ENCODE measurements around the gene ELL2.

The ELL2 gene

DNA sequence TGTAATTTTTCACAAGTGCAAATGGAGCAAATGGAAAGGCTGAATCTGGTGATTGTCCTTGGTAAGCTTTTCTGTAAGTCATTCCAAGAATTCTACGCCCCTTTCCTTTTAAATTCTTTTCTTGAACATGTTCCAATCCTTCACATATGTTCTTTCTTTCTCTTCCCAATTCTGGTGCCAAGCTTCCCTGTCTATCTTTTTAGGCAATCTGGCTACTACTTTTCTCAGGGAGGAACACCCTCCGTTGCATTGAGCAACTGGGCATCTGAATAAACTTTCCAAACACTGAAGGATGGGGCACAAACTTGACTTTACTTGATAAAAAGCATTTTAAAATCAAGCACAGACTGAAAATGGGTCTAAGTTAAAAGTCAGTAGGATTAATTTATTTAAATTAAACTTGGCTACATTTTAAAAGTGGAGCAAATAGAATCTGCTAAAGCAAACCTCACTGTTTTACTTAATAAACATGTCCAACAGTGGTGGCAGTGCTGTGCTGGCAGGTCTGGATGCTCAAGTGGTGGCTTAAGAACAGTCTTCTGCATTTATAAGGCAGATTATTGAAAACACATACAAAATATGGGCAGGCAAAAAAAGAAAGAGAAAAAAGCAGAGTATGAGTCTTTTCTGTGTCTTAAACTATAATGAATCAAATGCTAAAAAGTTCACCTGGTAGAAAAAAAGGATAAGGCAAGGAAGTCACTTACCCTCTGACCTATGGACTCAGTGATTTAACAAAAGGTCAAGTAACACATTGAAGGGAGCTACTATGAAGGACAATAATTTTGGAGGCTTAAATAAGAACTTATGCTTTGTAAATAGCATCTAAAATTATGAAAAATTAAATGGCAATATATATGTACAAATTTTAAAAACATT, 5.4 kb downstream of the ELL2 start:
- no peak for DNase-seq (ENCODE audit: low read depth)

DNA sequence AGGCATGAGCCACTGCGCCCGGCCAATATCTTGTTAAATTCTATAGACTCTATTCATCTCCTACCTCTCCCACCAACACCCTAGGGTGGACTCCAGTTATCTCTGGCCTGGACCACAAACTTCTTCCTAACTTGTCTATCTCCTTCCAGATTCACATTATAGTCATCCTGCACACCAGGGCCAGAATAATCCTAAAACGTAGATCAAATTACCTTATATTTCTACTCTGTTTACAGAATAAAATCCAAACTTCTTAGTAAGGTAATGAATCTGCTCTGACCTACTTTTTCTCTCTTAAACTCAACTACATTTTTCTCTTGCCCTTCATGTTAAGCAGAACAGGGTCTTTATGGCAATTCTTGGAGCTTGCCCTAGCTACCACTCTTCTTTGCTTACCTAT, 6.9 kb downstream of the ELL2 start:
- no peak for DNase-seq (ENCODE audit: low read depth)

GRCh38 chr5:95953021-95953702, 8.5 kb downstream of the ELL2 start:
- no peak for DNase-seq (ENCODE audit: low read depth)

DNA sequence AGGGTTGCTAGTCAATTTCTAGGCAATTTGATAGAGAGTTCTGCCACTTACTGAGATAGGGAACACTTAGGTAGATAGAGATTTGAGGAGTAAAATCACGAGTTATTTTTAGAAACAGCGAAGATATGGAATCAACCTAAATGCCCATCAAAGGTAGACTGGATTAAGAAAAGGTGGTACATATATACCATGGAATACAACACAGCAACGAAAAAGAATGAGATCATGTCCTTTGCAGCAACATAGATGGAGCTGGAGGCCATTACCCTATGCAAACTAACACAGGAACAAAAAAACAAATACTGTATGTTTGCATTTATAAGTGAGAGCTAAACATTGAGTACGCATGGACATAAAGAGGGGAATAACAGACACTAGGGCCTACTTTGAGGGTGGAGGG, 9.7 kb downstream of the ELL2 start:
- DNase-seq (ENCODE audit: low read depth) = no peak

DNA sequence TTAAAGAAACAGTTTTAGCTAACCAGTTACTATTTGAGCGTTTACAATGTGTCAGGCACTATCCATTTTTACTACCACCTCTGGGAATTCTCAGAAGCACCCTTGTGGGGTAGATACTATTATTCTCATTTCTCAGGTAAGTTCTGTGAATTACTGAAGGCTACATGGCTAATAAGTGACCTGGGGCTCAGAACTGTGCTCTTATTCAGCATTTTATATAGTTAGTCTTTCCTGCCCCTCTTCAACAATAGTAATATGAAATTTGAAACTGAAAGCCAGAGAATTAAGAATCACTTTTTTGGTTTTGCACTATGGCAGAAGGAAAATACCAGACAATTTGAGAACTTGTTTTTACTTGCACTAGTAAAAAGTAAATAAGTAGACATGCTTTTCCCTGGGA, 11.8 kb downstream of the ELL2 start:
- no peak for DNase-seq (ENCODE audit: low read depth)

DNA sequence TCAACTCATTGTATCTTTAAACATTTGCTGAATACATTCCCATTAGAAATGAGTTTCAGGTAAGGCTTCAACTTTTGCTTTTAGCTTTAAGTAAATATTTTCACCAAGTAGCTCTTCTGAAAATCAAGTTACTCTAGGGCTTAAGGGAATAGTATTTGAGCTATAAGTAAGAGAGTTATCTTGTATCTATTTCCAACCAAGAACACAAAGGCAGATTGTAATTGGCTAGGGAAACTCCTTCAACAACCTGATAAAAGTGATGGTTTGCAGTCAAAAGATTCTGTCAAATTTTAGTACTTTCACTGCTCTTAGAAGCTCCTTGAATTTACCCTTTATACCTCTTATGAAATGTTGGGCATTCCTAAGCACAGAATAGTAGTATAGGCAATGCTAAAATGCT, 13.0 kb downstream of the ELL2 start:
- DNase-seq (ENCODE audit: low read depth) = no peak

DNA sequence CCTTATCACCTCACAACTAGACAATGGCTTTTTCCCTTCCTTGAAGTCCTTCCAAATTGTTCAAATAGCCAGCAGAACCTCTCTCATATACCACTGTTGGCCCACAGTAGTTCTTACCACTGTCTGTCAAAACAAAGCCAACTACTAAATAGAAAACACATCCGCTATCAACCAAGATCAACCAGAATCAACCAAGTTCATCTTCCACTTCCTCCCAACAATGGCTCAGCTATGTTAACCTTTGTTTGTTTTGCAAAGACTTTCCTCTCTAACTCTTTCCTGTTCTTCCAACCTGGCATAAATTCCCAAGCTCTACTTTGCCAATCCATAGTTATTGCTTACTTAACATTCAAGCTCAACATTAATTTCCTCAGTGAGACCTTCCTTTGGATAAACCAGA, 15.2 kb downstream of the ELL2 start:
- DNase-seq (ENCODE audit: low read depth) = no peak

DNA sequence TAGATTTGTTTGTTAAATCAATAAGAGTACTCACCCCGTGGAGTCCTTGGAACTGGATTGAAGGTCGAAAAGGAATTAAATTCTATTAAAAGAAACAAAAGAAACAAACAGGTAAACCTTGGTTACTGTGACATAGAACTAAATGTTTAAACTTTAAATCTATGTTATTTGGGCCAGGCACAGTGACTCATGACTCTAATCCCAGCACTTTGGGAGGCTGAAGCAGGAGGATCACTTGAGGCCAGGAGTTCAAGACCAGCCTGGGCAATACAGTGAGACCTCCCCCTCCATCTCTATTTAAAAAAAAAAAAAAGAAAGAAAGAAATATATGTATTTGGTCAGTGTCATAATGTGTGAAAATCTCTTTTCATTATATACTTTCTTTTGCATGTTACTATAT, 18.7 kb downstream of the ELL2 start:
- DNase-seq (ENCODE audit: low read depth) = no peak

- no peak for DNase-seq (ENCODE audit: low read depth)
Measured at GRCh38 chr5:95942414-95942813, 19.2 kb downstream of the ELL2 start.

- no peak for DNase-seq (ENCODE audit: low read depth)
Measured at GRCh38 chr5:95941756-95942155, 19.9 kb downstream of the ELL2 start.

DNA sequence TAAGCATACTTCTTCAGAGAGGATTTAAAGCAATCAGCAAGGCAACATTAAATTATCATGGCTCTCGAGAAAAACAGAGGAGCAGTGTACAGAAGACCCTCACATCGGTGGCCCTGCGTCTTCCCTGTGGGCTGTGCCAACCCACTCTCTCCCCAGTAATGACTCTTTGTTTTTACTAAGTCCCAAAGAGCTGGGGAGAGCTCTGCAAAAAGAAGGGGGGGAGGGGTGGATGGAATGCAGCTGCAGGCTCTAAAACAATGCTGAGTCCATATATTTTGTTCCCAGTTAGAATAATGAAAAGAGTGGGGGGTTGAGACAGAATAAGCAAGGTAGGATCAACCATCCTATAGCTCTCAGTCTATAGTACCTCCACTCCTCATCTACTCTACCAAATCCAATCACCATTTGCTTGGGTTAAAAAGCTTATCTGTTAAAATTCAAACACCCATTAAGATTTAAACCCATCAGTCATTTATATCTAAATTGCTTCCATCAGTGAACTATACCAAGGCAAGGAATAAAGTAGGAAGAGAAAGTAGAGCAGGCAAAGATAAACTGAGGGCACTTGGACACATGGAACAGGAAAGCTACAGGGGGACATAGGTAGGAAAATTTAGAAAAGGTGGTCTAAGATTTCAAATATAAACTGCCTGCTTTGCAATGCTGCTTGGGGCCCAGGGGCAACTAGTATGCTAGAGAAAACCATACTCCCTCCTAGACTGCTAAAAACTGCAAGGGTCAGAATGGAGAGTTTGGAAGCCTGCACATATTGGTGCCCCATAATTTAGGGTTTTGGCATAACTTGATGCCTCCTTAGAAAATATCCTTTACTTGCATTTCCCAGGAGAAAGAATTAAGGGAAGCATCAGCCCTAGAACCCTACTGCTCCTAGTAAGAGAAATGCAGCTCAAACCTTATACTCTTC, 20.6 kb downstream of the ELL2 start:
- DNase-seq (ENCODE audit: low read depth) = no peak

DNA sequence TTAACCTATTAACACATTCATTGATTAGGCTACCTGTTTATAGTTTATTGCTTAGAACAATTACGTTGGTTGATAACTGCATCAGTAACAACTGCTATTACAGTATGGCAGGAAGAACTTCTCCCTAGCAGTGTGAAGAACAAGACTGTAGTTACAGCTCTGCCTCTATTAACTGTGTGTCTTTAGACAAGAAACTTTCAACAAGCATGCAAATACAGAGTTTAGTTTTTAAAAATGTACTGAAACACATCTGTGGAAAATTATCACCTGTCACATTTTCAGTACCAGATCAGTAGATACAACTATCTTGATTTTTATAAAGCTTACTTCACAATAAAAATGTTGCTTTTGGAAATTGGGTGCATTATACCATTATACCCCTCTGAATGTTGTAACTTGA, 22.2 kb downstream of the ELL2 start:
- no peak for DNase-seq (ENCODE audit: low read depth)

DNA sequence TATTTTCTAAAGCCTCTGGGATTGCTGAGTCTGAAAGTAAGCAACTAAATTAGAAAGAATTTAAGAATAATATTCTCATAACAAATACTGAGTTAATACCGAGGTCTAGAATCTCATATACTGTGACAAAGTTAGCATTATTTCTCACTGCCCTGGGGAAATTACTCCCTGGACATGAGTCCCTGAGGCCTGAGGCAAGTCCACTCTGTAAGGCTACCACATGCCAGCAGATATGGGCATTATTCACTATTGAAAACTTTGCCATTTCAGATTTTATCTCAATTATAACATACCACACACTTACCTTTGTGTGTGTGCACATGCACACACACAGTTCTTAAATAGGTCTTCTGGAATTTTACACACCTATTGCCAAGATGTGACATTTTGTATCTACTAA, 22.9 kb downstream of the ELL2 start:
- DNase-seq (ENCODE audit: low read depth) = no peak

DNA sequence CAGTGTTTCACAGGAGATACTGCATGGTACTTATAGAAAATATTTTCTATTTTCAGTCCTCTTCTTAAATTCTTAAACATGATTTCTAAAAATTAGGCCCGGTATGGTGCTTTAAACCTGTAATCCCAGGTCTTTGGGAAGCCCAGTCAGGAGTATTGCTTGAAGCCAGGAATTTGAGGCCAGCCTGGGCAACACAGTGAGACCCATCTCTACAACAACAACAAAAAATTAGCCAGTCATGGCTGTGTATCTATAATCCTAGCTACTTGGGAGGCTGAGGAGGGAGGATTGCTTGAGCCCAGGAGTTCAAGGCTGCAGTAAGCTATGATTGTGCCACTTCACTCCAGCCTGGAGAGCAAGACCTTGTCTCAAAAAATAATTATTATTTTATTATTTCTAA, 23.3 kb downstream of the ELL2 start:
- no peak for DNase-seq (ENCODE audit: low read depth)

DNA sequence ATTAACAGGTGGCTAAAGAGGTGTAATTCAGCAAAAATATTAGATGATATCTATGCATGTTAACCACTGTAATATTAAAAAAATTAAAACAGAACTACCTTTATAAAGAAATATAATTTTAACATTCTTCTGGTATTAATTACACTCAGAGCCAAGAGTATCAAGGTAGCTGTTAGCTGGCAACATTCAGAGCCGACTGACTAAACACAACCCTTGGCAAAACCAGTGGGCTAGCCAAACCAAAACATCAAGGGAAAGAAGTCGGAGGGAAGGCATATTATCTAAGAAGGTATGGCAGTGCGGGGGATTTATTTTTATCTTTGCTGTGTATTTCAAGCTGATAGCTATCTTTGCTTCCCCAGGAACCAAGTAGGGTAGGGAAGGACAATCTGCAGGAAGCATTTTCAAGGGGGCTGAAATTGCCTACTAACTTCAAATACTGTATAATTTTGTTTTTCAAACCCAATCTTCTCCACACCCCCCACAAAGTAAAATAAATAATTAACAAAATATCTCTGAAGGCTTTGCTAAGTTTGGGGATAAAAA, 24.0 kb downstream of the ELL2 start:
- DNase-seq (ENCODE audit: low read depth) = no peak

DNA sequence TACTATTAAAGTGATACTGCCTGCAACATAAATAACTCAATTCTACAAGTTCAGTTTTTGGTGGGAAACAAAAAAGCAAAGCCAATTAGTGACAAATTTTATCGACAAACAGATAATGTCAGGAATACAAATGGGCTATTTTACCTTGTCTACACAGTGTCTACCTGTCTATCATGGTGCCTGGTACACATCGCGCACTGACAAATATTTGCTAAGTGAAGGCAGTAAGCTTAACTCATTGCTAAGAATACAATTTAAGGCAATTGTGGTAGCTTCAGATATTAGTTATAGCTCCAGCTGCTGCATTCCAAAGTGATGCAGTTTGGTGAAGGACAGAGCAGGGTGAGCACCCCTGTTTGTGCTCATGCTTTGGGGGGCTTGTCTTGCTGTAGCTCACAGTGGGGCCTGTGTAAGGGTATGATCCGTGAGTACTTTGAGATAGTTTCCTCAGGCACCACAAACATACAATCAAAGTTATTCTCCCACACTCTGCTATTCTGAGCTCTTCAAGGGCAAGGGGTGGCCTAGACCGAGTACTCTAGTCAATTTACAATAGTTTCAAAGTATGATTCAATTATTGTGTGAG, 24.7 kb downstream of the ELL2 start:
- DNase-seq (ENCODE audit: low read depth) = no peak

GRCh38 chr5:95935553-95936100, 26.0 kb downstream of the ELL2 start:
- DNase-seq (ENCODE audit: low read depth) = no peak

DNA sequence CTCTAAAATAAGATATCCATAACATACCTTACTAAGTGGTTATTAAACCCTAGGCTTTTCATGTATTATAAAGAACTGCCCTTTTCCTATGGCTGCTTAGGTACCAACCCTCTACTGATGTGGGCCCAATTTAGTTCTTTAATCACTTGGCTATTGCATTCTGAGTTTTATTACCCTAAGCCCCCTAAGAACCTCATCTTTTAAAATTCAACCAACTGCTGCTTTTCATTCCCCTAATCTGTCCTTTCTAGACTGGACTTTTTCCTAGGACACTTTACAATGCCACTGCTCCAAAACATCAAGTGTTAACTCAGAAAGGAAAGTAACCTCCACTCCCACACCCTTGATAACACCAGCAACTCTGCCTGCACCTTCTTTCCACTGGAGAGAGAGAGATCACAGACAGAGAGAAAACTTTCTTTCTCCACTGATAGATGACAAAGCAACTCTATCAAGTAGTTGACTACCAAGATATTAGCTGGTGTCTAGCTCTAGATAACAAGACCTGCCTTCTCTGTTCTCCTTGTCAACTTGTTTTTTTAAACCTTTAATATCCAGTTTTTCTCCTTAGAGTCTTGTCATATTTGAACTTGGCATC, 27.3 kb downstream of the ELL2 start:
- DNase-seq (ENCODE audit: low read depth) = no peak

DNA sequence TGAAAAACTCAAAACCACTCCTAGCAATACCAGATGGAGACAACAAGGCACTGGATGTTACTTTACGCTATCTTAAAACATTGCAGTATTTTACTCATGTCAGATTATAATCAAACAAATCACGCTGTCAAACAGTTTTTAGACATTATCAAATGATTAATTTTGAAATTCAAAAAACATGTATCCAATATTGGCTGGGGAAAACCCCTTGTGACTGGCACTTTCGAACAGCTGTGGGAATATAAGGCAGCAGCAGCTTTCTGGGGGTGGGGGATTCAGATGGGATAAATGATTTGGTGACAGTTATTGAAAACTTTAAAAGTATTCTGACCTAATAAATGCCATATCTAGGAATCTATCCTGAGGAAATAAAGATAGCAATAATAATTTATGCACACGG, 28.7 kb downstream of the ELL2 start:
- DNase-seq (ENCODE audit: low read depth) = no peak

- no peak for DNase-seq (ENCODE audit: low read depth)
Measured at GRCh38 chr5:95931079-95931833, 30.4 kb downstream of the ELL2 start.

All from activated T-cell treated with anti-CD3 and anti-CD28 coated beads for 48 hours (primary cell).